Measurements from ENCODE around the gene CDC25C. TPM values are rescaled to one million over a fixed set of nuclear protein-coding genes. Genes with fewer than 3 reads are reported as not detected.
"Not testable (repeated sequence)": the region's sequence is repeated elsewhere in the genome, so short reads cannot be mapped to it uniquely, and the experiment has no call there.

Gene CDC25C
- total RNA-seq, 3 donors from 2014 or later: 0.64 TPM; not detected in 2

DNA sequence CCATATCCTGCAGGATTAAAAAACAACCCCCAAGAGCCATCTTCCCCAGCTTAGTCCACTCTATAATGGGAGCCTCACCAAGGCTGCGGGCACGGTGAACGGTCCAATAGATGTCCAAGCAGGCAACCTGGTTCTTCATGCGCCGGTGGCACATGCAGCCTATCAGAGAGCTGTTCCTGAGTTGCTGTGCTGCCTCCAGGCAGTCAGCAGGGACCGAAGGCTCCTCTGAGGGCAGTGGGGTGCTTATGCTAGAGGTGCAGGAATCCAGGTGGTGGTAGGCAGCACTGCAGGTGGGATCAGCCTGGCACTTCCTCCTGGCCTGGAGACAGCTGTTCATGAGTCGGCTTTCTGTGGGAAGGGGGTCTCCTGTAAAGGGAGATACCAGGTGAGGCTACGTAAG is 67.4 kb downstream of the CDC25C start:
- DNase-seq (ENCODE audit: low spot score in 2 of 2): no peak
- H3K9me3 ChIP-seq: no peaks in the 10 kb centered on the region
- no peak for TF ChIP-seq POLR2AphosphoS5 (IDR thresholded peaks at IDR 0.05)
- no peak for TF ChIP-seq POLR2A (IDR thresholded peaks at IDR 0.05)
- no peaks in the 10 kb centered on the region for H3K36me3 ChIP-seq
- intact Hi-C loops (cut with DNase I; ENCODE audit: low total_unique reads): no loop called here
- no peaks in the 10 kb centered on the region for H3K4me1 ChIP-seq
- no peak overlapping the region for H3K27ac ChIP-seq
- no peaks in the 10 kb centered on the region for H3K27me3 ChIP-seq
- H3K4me3 ChIP-seq: no peak overlapping the region

DNA sequence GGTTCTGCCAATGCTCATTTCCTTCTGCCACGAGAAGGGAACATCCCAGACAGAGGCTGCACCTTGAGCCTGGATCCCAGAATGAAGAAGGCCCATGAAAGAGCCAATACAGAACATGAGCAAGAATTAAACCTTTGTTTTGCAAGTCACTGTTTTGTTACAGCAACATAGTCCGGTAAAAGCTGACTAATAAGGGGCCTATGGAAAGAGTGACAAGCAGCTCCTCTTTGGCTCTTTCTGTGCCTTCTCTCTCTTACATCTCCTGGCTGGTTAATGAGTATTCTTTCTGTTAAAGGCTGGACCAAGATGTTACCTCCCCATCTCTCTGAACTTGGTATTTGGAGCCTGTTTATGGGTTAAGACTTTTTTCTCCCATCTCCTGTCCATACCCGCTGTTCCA is 68.0 kb downstream of the CDC25C start:
- no peak for DNase-seq (ENCODE audit: low spot score in 2 of 2)
- intact Hi-C loops (cut with DNase I; ENCODE audit: low total_unique reads): no loop called here
- TF ChIP-seq, protein P1, sequence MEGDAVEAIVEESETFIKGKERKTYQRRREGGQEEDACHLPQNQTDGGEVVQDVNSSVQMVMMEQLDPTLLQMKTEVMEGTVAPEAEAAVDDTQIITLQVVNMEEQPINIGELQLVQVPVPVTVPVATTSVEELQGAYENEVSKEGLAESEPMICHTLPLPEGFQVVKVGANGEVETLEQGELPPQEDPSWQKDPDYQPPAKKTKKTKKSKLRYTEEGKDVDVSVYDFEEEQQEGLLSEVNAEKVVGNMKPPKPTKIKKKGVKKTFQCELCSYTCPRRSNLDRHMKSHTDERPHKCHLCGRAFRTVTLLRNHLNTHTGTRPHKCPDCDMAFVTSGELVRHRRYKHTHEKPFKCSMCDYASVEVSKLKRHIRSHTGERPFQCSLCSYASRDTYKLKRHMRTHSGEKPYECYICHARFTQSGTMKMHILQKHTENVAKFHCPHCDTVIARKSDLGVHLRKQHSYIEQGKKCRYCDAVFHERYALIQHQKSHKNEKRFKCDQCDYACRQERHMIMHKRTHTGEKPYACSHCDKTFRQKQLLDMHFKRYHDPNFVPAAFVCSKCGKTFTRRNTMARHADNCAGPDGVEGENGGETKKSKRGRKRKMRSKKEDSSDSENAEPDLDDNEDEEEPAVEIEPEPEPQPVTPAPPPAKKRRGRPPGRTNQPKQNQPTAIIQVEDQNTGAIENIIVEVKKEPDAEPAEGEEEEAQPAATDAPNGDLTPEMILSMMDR (IDR thresholded peaks at IDR 0.05): no peak
- TF ChIP-seq POLR2AphosphoS5 (IDR thresholded peaks at IDR 0.05) (no peak), POLR2A (IDR thresholded peaks at IDR 0.05) (no peak)
- no peaks in the 10 kb centered on the region for H3K9me3 ChIP-seq
- no peaks in the 10 kb centered on the region for H3K4me1 ChIP-seq
- H3K27me3 ChIP-seq: no peaks in the 10 kb centered on the region
- H3K4me3 ChIP-seq: no peak overlapping the region
- no peaks in the 10 kb centered on the region for H3K36me3 ChIP-seq
- H3K27ac ChIP-seq: no peak overlapping the region

DNA sequence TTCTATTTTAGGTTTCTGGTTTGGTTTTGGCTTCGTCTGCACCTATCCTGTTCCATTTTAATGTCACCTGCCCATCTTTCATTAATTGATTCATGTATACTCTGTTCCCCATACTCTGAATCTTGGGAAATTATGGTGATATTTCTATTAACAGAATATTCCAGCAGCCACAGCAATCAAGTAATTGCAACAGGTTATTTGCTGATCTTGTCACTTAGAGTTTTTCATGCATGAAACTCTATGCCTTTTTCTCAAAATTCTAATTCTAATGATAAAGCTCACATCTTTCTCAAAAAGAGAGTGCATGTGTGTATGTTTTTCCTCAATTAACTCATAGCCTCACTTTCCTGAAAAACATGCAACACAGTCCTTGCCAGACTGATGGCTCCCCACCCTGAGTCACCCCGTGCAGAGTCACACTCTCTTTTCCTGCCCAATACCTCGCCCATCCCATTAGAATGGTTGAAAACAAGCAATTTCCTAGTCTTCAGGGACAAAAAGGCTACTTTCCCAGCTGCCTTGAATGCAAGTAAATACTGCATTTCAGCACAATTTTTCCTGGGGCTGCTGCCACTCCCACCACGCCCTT is 72.8 kb downstream of the CDC25C start:
- no peak for TF ChIP-seq POLR2A (IDR thresholded peaks at IDR 0.05)
- TF ChIP-seq, protein P1 (IDR thresholded peaks at IDR 0.05): no peak
- no peak for TF ChIP-seq POLR2AphosphoS5 (IDR thresholded peaks at IDR 0.05)
- Histone ChIP-seq H3K27ac (no peak overlapping the region), H3K9me3 (no peaks in the 10 kb centered on the region), H3K4me1 (no peaks in the 10 kb centered on the region), H3K4me3 (no peak overlapping the region), H3K36me3 (no peaks in the 10 kb centered on the region), H3K27me3 (no peaks in the 10 kb centered on the region)
- no peak for DNase-seq (ENCODE audit: low spot score in 2 of 2)
- intact Hi-C loops (cut with DNase I; ENCODE audit: low total_unique reads): no loop called here

DNA sequence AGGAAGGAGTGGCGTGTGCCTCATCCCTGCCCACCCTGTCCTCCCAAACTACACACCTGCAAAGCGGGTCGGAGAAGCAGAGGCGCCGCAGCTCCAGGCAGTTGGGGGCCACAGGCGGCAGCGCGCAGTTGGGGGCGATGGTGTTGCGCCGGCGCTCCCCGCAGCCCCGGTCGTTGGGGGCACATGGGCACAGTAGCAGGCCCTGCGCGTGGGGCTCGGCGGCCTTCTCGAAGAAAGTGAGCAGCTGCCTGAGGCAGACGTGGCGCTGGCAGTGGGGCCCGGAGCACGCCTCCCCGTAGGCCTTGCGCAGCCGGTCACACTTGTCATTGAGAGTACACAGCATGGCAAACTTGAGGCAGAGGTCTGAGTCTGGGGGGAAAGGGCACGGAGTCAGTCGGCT is 74.0 kb downstream of the CDC25C start:
- H3K9me3 ChIP-seq: no peaks in the 10 kb centered on the region
- H3K36me3 ChIP-seq: no peaks in the 10 kb centered on the region
- TF ChIP-seq, protein P1 (IDR thresholded peaks at IDR 0.05): no peak
- TF ChIP-seq POLR2A (IDR thresholded peaks at IDR 0.05) (no peak), POLR2AphosphoS5 (IDR thresholded peaks at IDR 0.05) (no peak)
- H3K4me1 ChIP-seq: no peaks in the 10 kb centered on the region
- intact Hi-C loops (cut with DNase I; ENCODE audit: low total_unique reads): no loop called here
- no peaks in the 10 kb centered on the region for H3K27me3 ChIP-seq
- DNase-seq (ENCODE audit: low spot score in 2 of 2): no peak
- H3K27ac ChIP-seq: no peak overlapping the region
- no peak overlapping the region for H3K4me3 ChIP-seq

DNA sequence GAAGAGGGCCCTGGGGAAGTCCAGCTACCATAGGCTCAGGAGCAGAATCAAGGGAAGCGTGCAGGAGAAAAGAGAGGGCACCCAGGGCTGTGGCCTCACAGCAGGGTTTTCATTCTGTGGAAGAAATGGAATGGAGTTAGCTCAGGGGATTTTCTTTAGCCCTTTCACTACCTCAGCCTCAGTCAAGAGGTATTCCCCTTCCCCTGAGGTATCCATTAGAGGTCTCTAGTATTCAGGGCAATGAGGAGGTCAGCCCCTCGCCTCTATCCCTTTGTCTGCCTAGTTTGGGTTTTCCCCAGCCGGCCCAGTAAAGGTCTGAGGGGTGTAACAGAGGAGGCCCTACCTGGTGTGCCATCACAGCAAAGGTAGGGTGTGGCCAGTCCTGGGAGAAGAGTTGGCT is 78.7 kb downstream of the CDC25C start:
- Histone ChIP-seq H3K27me3 (no peaks in the 10 kb centered on the region), H3K36me3 (no peaks in the 10 kb centered on the region), H3K4me3 (no peak overlapping the region), H3K27ac (no peak overlapping the region), H3K4me1 (no peaks in the 10 kb centered on the region), H3K9me3 (no peaks in the 10 kb centered on the region)
- no peak for TF ChIP-seq POLR2A (IDR thresholded peaks at IDR 0.05)
- TF ChIP-seq, protein P1 (IDR thresholded peaks at IDR 0.05): no peak
- TF ChIP-seq POLR2AphosphoS5 (IDR thresholded peaks at IDR 0.05): no peak
- no peak for DNase-seq (ENCODE audit: low spot score in 2 of 2)
- intact Hi-C loops (cut with DNase I; ENCODE audit: low total_unique reads): no loop called here

DNA sequence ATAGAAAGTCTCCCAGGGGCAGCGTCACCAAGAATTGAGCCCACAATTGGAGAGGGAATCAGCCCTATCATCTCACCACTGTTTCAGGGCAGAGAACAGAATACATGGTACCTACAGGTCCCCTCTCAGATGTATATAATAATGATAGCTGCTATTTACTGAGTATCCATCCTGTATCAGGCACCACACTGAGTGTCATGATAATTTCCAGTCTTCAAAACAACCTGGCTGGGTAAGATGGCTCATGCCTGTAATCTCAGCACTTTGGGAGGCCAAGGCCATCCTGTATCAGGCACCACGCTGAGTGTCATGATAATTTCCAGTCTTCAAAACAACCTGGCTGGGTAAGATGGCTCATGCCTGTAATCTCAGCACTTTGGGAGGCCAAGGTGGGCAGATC is 83.8 kb downstream of the CDC25C start:
- H3K27me3 ChIP-seq; intact Hi-C loops (cut with DNase I; ENCODE audit: low total_unique reads); H3K4me3 ChIP-seq; H3K9me3 ChIP-seq; H3K36me3 ChIP-seq; DNase-seq (ENCODE audit: low spot score in 2 of 2); H3K4me1 ChIP-seq; H3K27ac ChIP-seq: not testable (repeated sequence)
